SK-N-SH (cell line): Measurements from ENCODE around the gene PRG2. TPM values are rescaled to one million over a fixed set of nuclear protein-coding genes. Genes with fewer than 3 reads are reported as not detected.

Experiments
- CTCF ChIA-PET: fragments of 300-600, 350-600 bp; formaldehyde crosslinking; extraction: SDS; loops from one replicate; lab custom pipeline; 2021; lab: Yijun Ruan, JAX
- POLR2A ChIA-PET: fragments of 350-600 bp; sonication (Branson Sonifier 250); formaldehyde crosslinking; extraction: SDS; loops from one replicate; lab custom pipeline; 2020; ENCODE audit warnings: antibody characterized with exemption, inconsistent platforms; lab: Yijun Ruan, JAX
- DNase-seq: peaks from one replicate; pipeline ENCODE4 v3.0.0; 2012
- H2AFZ ChIP-seq: fragments of 200-600 bp; sonication (generic); 2 replicates; pipeline ENCODE4 v1.8.1; 2016; ENCODE audit warnings: antibody characterized with exemption, mild to moderate bottlenecking, low read depth
- H3F3A ChIP-seq: fragments of 200-600 bp; sonication (generic); replicated peaks from 2 replicates; pipeline ENCODE3; 2016; ENCODE audit warnings: antibody characterized with exemption, mild to moderate bottlenecking; ENCODE audit not compliant: insufficient read depth
- H3K27ac ChIP-seq, 2 experiments: fragments of 200-500 bp in 1 of 2; fragments of 200-600 bp in 1 of 2; sonication (Bioruptor generic) in 1 of 2; sonication (generic), shearing (Covaris generic) in 1 of 2; 2 replicates each; pipeline versions ENCODE4 v1.5.1 to v1.6.1; 2014 to 2016; ENCODE audit warnings: low read depth in 2 of 2, inconsistent platforms in 1 of 2, low read length in 1 of 2, mild to moderate bottlenecking in 1 of 2, mixed read lengths in 1 of 2
- H3K27me3 ChIP-seq: fragments of 200-600 bp; sonication (generic), shearing (Covaris generic); 2 replicates; pipeline ENCODE4 v1.6.1; 2016; ENCODE audit warnings: mixed run types; ENCODE audit not compliant: insufficient read depth
- H3K36me3 ChIP-seq, 2 experiments: fragments of 200-500 bp in 1 of 2; fragments of 200-600 bp in 1 of 2; sonication (Bioruptor generic) in 1 of 2; sonication (generic) in 1 of 2; replicated peaks in 1 of 2; 2 replicates each; pipeline versions ENCODE3 to v1.5.1; 2014 to 2016; ENCODE audit warnings: low read length in 1 of 2, mild to moderate bottlenecking in 1 of 2; ENCODE audit not compliant: insufficient read depth in 2 of 2, control insufficient read depth in 1 of 2
- H3K4me1 ChIP-seq, 2 experiments: fragments of 200-500 bp in 1 of 2; fragments of 200-600 bp in 1 of 2; sonication (Bioruptor generic) in 1 of 2; sonication (generic), shearing (Covaris generic) in 1 of 2; 2 replicates each; pipeline versions ENCODE4 v1.5.1 to v1.6.1; 2014 to 2016; ENCODE audit warnings: low read depth in 1 of 2, low read length in 1 of 2, mixed run types in 1 of 2; ENCODE audit not compliant: insufficient read depth in 2 of 2, control insufficient read depth in 1 of 2
- H3K4me2 ChIP-seq: fragments of 200-600 bp; sonication (generic), shearing (Covaris generic); 2 replicates; pipeline ENCODE4 v1.6.1; 2017; ENCODE audit warnings: mixed run types
- H3K4me3 ChIP-seq, 2 experiments: fragments of 200-500 bp in 1 of 2; fragments of 200-600 bp in 1 of 2; sonication (Bioruptor generic) in 1 of 2; sonication (generic), shearing (Covaris generic) in 1 of 2; 2 replicates each; pipeline versions ENCODE4 v1.5.1 to v1.8.1; 2014 to 2016; ENCODE audit warnings: low read depth in 2 of 2, inconsistent platforms in 1 of 2, low read length in 1 of 2, mild to moderate bottlenecking in 1 of 2, mixed read lengths in 1 of 2, moderate library complexity in 1 of 2
- H3K79me2 ChIP-seq: fragments of 200-600 bp; sonication (generic); 2 replicates; pipeline ENCODE4 v1.8.1; 2017; ENCODE audit warnings: mild to moderate bottlenecking; ENCODE audit not compliant: insufficient read depth
- H3K9ac ChIP-seq: fragments of 200-600 bp; sonication (generic); 2 replicates; pipeline ENCODE4 v1.6.1; 2017; ENCODE audit warnings: mixed run types
- H3K9me2 ChIP-seq: fragments of 200-600 bp; sonication (generic); 2 replicates; pipeline ENCODE4 v1.6.1; 2017; ENCODE audit warnings: mixed run types
- H3K9me3 ChIP-seq: fragments of 200-600 bp; sonication (generic); 2 replicates; pipeline ENCODE4 v1.6.1; 2017; ENCODE audit warnings: mixed run types, mild to moderate bottlenecking, moderate library complexity
- H4K20me1 ChIP-seq: fragments of 200-600 bp; sonication (generic); 2 replicates; pipeline ENCODE4 v1.6.1; 2017; ENCODE audit warnings: mild to moderate bottlenecking, mixed run types; ENCODE audit not compliant: insufficient read depth
- CHD2 ChIP-seq: fragments of 150-350 bp; IDR thresholded peaks from 2 replicates; pipeline ENCODE4 v1.6.1; 2018; ENCODE audit warnings: low read length; ENCODE audit not compliant: partially characterized antibody
- CTCF ChIP-seq: fragments of 200-600 bp; sonication (generic); IDR thresholded peaks from 2 replicates; pipeline ENCODE4 v1.6.1; 2017; ENCODE audit warnings: antibody characterized with exemption, mild to moderate bottlenecking, moderate library complexity
- FOXM1 ChIP-seq: IDR thresholded peaks from 2 replicates; pipeline ENCODE4 v1.4.0; 2012; ENCODE audit warnings: low read depth, mild to moderate bottlenecking
- IRF3 ChIP-seq: fragments of 150-350 bp; IDR thresholded peaks from 2 replicates; pipeline ENCODE4 v1.6.1; 2016; ENCODE audit warnings: mild to moderate bottlenecking, low read depth, low read length
- NFIC ChIP-seq: IDR thresholded peaks from 2 replicates; pipeline ENCODE4 v1.4.0; 2012; ENCODE audit warnings: borderline replicate concordance
- NRF1 ChIP-seq: IDR thresholded peaks from 2 replicates; pipeline ENCODE4 v1.6.1; 2012; ENCODE audit warnings: low read depth, mild to moderate bottlenecking, low read length
- PBX3 ChIP-seq: IDR thresholded peaks from 2 replicates; pipeline ENCODE4; 2012
- RAD21 ChIP-seq: IDR thresholded peaks from 2 replicates; pipeline ENCODE4 v1.6.1; 2012; ENCODE audit warnings: mild to moderate bottlenecking, low read length
- REST ChIP-seq: IDR thresholded peaks from 2 replicates; pipeline ENCODE4 v1.6.1; 2012; ENCODE audit warnings: mild to moderate bottlenecking, low read depth, low read length, moderate library complexity
- RXRA ChIP-seq: IDR thresholded peaks from 2 replicates; pipeline ENCODE4 v1.4.0; 2012; ENCODE audit warnings: low read depth, mild to moderate bottlenecking, borderline replicate concordance
- SIN3A ChIP-seq: IDR thresholded peaks from 2 replicates; pipeline ENCODE4 v1.6.1; 2012; ENCODE audit warnings: low read depth, mild to moderate bottlenecking, low read length, moderate library complexity, borderline replicate concordance
- TAF1 ChIP-seq: IDR thresholded peaks from 2 replicates; pipeline ENCODE4 v1.6.1; 2012; ENCODE audit warnings: low read depth, mild to moderate bottlenecking, low read length, moderate library complexity, borderline replicate concordance
- TCF12 ChIP-seq: IDR thresholded peaks from 2 replicates; pipeline ENCODE4 v1.4.0; 2012
- TEAD4 ChIP-seq: IDR thresholded peaks from 2 replicates; pipeline ENCODE4 v1.4.0; 2012; ENCODE audit warnings: mild to moderate bottlenecking, borderline replicate concordance; ENCODE audit not compliant: insufficient read depth
- USF2 ChIP-seq: fragments of 150-350 bp; IDR thresholded peaks from 2 replicates; pipeline ENCODE4 v1.6.1; 2017; ENCODE audit warnings: antibody characterized with exemption, low read length, low read depth, borderline replicate concordance
- YY1 ChIP-seq: IDR thresholded peaks from 2 replicates; pipeline ENCODE4 v1.4.0; 2012; ENCODE audit warnings: low read depth, mild to moderate bottlenecking
- WGBS: methylation state at CpG from one replicate; pipeline ENCODE4 v1.1.6; 2017; ENCODE audit warnings: low lambda C conversion rate; 5-methylcytosine and 5-hydroxymethylcytosine counted together
- polyA plus RNA-seq, 3 experiments: library from polyadenylated mRNA; depleted of rRNA; stranded (reverse); fragments of >200 nt; gene quantifications; 2 replicates each; pipeline ENCODE4 v1.2.3, GENCODE V29; 2012
- TF ChIP-seq, protein P1 (sequence below): IDR thresholded peaks from 2 replicates; pipeline ENCODE4 v1.4.0; 2012; ENCODE audit warnings: low read depth

Gene PRG2
- polyA plus RNA-seq, 1 of the 3 experiments (the other 2 are of a cell fraction): not detected

DNA sequence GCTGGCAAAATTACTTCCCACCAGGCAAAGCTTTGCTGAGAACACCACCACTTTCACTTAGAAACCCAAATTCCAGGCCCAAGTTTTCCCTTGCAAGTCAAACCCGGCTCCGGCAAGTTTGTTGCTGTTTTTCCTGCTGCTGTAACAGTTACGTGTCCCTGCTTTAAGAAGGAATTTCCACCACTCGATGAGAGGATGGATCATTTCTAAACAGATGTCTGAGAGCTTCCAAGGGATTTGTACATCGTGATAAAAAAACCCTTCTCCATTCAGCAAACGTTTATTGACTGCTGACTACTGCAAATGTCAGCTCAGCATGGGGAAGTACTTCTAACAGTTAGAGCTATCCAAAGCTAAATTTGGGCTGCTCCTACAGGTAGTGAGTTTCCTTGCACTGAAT is 32.6 kb downstream of the PRG2 start (continued):
- TF ChIP-seq RXRA (no peak), TEAD4 (no peak), NRF1 (no peak), IRF3 (no peak), PBX3 (no peak), NFIC (no peak)

- peaks cover 4% of the 10 kb centered on the region; the same call in 1 of the 2 replicates for H3K27me3 ChIP-seq
- H3F3A ChIP-seq: no peaks in the 10 kb centered on the region
- H3K27ac ChIP-seq: no peak overlapping the region
- H3K9me2 ChIP-seq: no peaks in the 10 kb centered on the region
- DNase-seq: no peak
- no peaks in the 10 kb centered on the region for H3K36me3 ChIP-seq
- H4K20me1 ChIP-seq: no peaks in the 10 kb centered on the region
- WGBS: 51% methylated on average over 3 of the region's 3 CpGs
- H3K4me3 ChIP-seq: no peak overlapping the region
- no peaks in the 10 kb centered on the region for H3K79me2 ChIP-seq
- CTCF ChIA-PET: interaction anchor here (0.7 to 2.4 kb wide), 5 partner anchors 11 to 101 kb away, joined by 3 to 12 read pairs (median 3); no protein-coding TSS in a partner anchor
- no peak overlapping the region for H3K4me2 ChIP-seq
- TF ChIP-seq SIN3A (no peak), RAD21 (no peak), FOXM1 (no peak)
- POLR2A ChIA-PET: no interaction called here
- no peaks in the 10 kb centered on the region for H3K9me3 ChIP-seq
- H3K4me1 ChIP-seq: no peaks in the 10 kb centered on the region; a peak in 1 of 4 replicates
- no peak overlapping the region for H2AFZ ChIP-seq
- no peak overlapping the region for H3K9ac ChIP-seq
Measured at GRCh38 chr11:57357310-57357709, 33.1 kb downstream of the PRG2 start.

DNA sequence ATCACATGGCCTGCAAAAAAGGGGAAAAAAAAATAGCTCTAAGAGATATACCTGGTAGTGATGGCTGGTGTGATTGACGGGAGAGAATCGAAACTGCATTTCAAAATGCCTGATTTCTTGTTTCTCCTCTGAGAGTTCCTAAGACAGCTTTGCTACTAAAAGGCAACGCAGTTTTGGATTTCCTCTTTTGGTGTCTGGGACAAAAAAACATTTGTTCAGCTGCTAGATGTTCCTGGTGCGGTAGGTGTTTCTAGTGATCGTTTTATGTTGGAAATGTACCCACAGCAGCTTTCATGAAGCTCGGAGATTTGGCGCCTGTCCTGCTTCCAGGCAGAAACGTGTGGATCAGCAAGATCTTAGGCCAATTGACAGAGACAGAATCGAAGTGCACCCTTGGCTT is 34.2 kb downstream of the PRG2 start:
- no peak overlapping the region for H3K4me3 ChIP-seq
- no peaks in the 10 kb centered on the region for H3K9me3 ChIP-seq
- no peaks in the 10 kb centered on the region for H3K9me2 ChIP-seq
- 62% methylated on average over 9 of the region's 9 CpGs for WGBS
- DNase-seq: no peak
- H2AFZ ChIP-seq: no peak overlapping the region
- POLR2A ChIA-PET: no interaction called here
- no peaks in the 10 kb centered on the region for H3K79me2 ChIP-seq
- no peak overlapping the region for H3K27ac ChIP-seq
- H3K27me3 ChIP-seq: peaks cover 4% of the 10 kb centered on the region; the same call in 1 of the 2 replicates
- no peak overlapping the region for H3K9ac ChIP-seq
- no peak for TF ChIP-seq RAD21
- TF ChIP-seq CHD2: no peak
- no peak for TF ChIP-seq USF2
- TF ChIP-seq REST: no peak
- TF ChIP-seq RXRA: no peak
- no peak for TF ChIP-seq TAF1
- no peak for TF ChIP-seq YY1
- no peak for TF ChIP-seq TCF12
- TF ChIP-seq CTCF: no peak
- TF ChIP-seq, protein P1, sequence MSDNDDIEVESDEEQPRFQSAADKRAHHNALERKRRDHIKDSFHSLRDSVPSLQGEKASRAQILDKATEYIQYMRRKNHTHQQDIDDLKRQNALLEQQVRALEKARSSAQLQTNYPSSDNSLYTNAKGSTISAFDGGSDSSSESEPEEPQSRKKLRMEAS: no peak
- TF ChIP-seq, all 33 proteins: peak for 0
- no peaks in the 10 kb centered on the region for H3F3A ChIP-seq
- CTCF ChIA-PET: interaction anchor here (0.8 to 2.4 kb wide), 3 partner anchors 10 to 137 kb away, joined by 3 to 12 read pairs (median 7); no protein-coding TSS in a partner anchor
- no peaks in the 10 kb centered on the region for H3K36me3 ChIP-seq
- H3K4me2 ChIP-seq: no peak overlapping the region
- no peaks in the 10 kb centered on the region; a peak in 1 of 4 replicates for H3K4me1 ChIP-seq
- H4K20me1 ChIP-seq: no peaks in the 10 kb centered on the region
